Liver (tissue), 3 donors: ENCODE results near the gene CECR2.

Experiments used
- CTCF ChIP-seq: fragments of 150-350 bp; IDR thresholded peaks from 2 replicates; pipeline ENCODE4 v1.5.1; 2017; ENCODE audit warnings: improper control_type of control experiment, low read depth, low read length; ENCODE audit not compliant: missing input control
- JUND ChIP-seq, 2 donors: IDR thresholded peaks; 2 replicates each; pipeline ENCODE4 v1.6.1; 2016; ENCODE audit warnings: antibody characterized with exemption in 2 of 2
- REST ChIP-seq: IDR thresholded peaks from 2 replicates; pipeline ENCODE4 v1.6.1; 2016; ENCODE audit warnings: antibody characterized with exemption, mild to moderate bottlenecking
- ZBTB33 ChIP-seq: IDR thresholded peaks from 2 replicates; pipeline ENCODE4 v1.6.1; 2016; ENCODE audit warnings: antibody characterized with exemption
- donor health status: healthy.
- donor health status: healthy.

- TF ChIP-seq CTCF (no peak), REST (peak; percentile 56), ZBTB33 (peak; percentile 45), JUND (IDR thresholded peaks at IDR 0.05) (peak in 1 of 2 donors; percentile 60)
Measured at GRCh38 chr22:17352798-17353197, 16.5 kb upstream of the CECR2 start.
